Fibroblast of pulmonary artery (primary cell): Measurements from ENCODE around the gene PDGFD.
A peak's percentile ranks its signal among the peaks of the same experiment; 100 is the strongest.

Experiments used
- DNase-seq: peaks from one replicate; pipeline ENCODE4 v3.0.0-alpha.2; 2010; ENCODE audit warnings: low read depth
- H3K4me3 ChIP-seq: replicated peaks from 2 replicates; pipeline ENCODE4 v1.5.1; 2011; ENCODE audit warnings: low read depth, mild to moderate bottlenecking, control low read depth, low read length, moderate library complexity
- TF ChIP-seq, protein P1 (sequence below): IDR thresholded peaks from 2 replicates; pipeline ENCODE4 v1.5.1; 2011; ENCODE audit warnings: mild to moderate bottlenecking, control low read depth, low read length, inconsistent platforms; ENCODE audit errors: missing control alignments

The PDGFD gene

DNA sequence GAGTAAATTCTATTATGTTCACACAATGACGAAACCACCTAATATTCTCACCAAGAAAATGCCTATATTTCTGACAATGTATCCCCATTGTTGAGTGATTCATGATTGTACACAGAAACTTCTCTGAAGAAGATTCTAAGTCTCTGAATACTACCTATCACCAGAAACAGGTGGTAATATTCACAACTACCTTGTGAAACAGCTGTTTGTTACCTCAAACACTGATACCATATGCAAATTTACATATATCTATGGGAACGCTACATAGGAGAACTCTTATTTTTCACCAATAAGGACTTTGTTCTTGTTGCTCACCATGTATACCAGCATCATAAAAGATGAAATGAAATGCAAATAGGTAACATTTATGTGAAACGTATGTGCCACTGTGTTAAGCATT lies 59.3 kb downstream of the PDGFD start:
- TF ChIP-seq, protein P1, sequence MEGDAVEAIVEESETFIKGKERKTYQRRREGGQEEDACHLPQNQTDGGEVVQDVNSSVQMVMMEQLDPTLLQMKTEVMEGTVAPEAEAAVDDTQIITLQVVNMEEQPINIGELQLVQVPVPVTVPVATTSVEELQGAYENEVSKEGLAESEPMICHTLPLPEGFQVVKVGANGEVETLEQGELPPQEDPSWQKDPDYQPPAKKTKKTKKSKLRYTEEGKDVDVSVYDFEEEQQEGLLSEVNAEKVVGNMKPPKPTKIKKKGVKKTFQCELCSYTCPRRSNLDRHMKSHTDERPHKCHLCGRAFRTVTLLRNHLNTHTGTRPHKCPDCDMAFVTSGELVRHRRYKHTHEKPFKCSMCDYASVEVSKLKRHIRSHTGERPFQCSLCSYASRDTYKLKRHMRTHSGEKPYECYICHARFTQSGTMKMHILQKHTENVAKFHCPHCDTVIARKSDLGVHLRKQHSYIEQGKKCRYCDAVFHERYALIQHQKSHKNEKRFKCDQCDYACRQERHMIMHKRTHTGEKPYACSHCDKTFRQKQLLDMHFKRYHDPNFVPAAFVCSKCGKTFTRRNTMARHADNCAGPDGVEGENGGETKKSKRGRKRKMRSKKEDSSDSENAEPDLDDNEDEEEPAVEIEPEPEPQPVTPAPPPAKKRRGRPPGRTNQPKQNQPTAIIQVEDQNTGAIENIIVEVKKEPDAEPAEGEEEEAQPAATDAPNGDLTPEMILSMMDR: no peak
- no peak for DNase-seq
- H3K4me3 ChIP-seq: no peak overlapping the region

DNA sequence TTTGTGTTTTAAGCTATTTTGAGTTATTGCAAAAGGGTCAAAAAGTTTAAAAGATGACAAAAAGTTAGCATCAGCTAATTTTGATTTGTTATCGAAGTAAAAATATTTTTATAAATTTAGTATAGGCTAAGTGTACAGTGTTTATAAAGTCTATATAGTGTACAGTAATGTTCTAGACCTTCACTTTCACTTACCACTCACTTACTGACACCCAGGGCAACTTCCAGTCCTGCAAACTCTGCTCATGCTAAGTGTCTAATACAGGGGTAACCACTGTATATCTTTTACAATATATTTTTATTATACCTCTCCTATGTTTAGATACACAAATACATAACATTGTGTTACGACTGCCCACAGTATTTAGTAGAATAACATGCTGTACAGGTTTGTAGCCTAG lies 59.7 kb downstream of the PDGFD start:
- TF ChIP-seq, protein P1: no peak
- DNase-seq: no peak
- H3K4me3 ChIP-seq: no peak overlapping the region

DNA sequence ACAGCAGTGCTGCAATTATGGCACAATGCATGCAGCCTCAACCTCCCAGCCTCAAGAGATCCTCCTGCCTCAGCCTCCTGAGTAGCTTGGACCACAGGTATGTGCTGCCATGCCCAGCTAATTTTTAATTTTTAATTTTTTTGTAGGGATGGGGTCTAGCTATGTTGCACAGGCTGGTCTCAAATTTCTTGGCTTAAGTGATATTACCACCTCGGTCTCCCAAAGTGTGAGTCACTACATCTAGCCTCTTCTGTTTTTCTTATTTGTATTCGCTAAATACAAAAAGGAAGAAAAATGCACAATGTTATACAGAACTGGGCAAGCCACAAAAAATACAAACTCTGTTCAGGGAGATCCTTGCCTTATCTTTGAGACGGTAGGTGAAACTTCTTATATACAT lies 65.4 kb downstream of the PDGFD start:
- no peak overlapping the region for H3K4me3 ChIP-seq
- DNase-seq: no peak
- TF ChIP-seq, protein P1: no peak

DNA sequence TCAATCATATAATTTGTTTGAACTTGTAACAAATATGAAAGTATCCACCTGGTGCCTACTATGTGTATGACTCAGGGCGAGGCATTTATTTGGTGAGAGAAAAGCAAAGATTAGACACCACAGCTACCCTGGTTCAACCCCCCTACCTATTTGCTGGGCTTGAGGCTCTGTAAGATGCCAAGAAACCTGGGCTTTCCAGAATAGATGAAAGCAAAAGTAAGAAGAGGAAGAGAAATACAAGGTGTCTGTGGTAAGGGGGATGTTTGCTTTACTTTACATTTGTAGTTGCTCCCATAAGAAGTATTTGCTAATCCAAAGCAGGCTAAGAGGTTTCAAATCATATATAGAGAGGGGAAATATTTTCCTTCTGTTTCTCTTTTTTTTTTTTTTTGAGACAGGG lies 65.8 kb downstream of the PDGFD start:
- TF ChIP-seq, protein P1: no peak
- no peak for DNase-seq

DNA sequence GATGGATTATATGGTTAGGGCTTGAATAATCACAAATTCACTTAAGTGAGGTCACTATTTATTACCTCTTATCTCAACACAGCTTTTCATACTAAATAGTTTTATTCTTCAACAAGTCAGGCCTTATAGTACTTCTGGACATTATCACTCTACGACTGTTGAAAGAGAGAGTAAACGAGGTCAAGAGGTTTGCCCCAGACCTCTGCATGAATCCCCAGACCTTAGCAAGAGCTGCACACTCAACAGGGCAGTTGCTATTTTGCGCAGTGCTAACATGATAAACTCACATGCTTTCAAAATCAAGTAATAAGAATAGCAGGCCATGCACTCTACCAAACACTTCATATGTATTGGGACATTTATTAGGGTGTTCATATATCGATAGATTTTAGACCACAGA lies 67.0 kb downstream of the PDGFD start:
- TF ChIP-seq, protein P1: no peak
- DNase-seq: no peak
- no peak overlapping the region for H3K4me3 ChIP-seq

More for the DNA sequence above, 65.8 kb downstream of the PDGFD start:
- H3K4me3 ChIP-seq: no peak overlapping the region

DNA sequence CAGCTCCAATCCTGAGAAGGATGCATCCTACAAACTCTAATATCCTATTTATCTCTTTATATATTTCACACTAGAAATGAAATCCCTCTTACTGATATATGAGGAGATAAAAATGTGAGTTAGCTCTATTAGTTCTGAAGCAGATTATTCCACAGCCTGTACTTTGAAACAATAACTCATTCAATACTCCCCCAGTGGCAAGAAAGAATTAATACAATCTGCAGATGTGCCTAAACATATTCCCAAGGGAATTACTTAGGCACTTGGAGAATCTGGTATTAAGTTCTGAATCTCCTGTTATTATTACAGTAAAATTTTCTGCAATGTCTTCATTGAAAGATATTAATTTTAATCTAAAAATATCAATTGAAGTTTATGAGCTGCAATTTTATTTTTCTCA lies 68.2 kb downstream of the PDGFD start:
- peak; percentile 25 for DNase-seq
- H3K4me3 ChIP-seq: no peak overlapping the region
- TF ChIP-seq, protein P1: peak; percentile 15

DNA sequence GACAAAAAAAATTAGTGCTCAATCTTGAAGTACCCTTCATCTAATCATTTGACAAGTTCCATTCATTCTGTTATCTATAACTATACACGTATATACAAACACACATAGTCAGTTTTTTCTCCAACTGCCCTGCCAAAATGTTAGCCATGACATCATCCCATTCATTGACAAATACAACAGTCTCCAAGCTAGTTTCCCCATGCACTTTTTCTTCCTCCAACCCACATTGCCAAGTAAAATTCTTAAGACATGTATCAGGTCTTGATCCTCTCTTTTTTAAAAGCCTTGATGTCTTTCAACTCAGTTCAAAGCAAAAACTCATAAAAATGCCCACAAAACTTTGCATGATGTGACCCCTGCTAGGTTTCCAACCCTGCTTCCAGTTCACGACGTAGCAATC lies 69.4 kb downstream of the PDGFD start:
- TF ChIP-seq, protein P1: no peak
- peak; percentile 30 for DNase-seq
- no peak overlapping the region for H3K4me3 ChIP-seq
